Naive B cell (primary cell): ENCODE data around the gene PIAS4. TPM values are rescaled to one million over a fixed set of nuclear protein-coding genes. Genes with fewer than 3 reads are reported as not detected.

Experiments
- ATAC-seq, 2 donors: fragments of 150-1000 bp; cut with Tn5 transposase; 2 replicates each; pipeline ENCODE4 v1.10.0; 2021; ENCODE audit warnings: low read depth in 2 of 2, mild to moderate bottlenecking in 2 of 2, moderate library complexity in 2 of 2
- DNase-seq: peaks from one replicate; pipeline ENCODE4 v3.0.0; 2022
- H3K27ac Mint-ChIP-seq, 6 donors: one replicate each; pipeline ENCODE4 v1.8.0; 2020 to 2022; ENCODE audit warnings: mild to moderate bottlenecking in 6 of 6, mixed read lengths in 6 of 6, moderate library complexity in 5 of 6, inconsistent platforms in 2 of 6
- H3K27me3 Mint-ChIP-seq, 3 donors: one replicate each; pipeline ENCODE4 v1.8.0; 2021 to 2022; ENCODE audit warnings: mixed read lengths in 3 of 3, mild to moderate bottlenecking in 1 of 3
- H3K36me3 Mint-ChIP-seq, 2 donors: one replicate each; pipeline ENCODE4 v1.8.0; 2020 to 2022; ENCODE audit warnings: mixed read lengths in 2 of 2, inconsistent platforms in 1 of 2, mild to moderate bottlenecking in 1 of 2
- H3K4me1 Mint-ChIP-seq, 3 donors: one replicate each; pipeline ENCODE4 v1.8.0; 2020 to 2022; ENCODE audit warnings: mixed read lengths in 3 of 3, inconsistent platforms in 1 of 3, mild to moderate bottlenecking in 1 of 3, moderate library complexity in 1 of 3
- H3K4me3 Mint-ChIP-seq, 8 donors: one replicate each; pipeline ENCODE4 v1.8.0; 2020 to 2022; ENCODE audit warnings: mild to moderate bottlenecking in 8 of 8, mixed read lengths in 8 of 8, moderate library complexity in 8 of 8, inconsistent platforms in 2 of 8
- H3K9me3 Mint-ChIP-seq, 7 donors: one replicate each; pipeline ENCODE4 v1.8.0; 2020 to 2022; ENCODE audit warnings: mixed read lengths in 7 of 7, mild to moderate bottlenecking in 5 of 7, inconsistent platforms in 2 of 7, moderate library complexity in 1 of 7
- polyA plus RNA-seq, 6 donors: library from polyadenylated mRNA; unstranded; fragments of 300-500 nt; fragmentation: Illumina TruSeq; gene quantifications; one replicate each; pipeline ENCODE4 v1.2.3, GENCODE V29; 2021; ENCODE audit warnings: low read depth in 6 of 6

The PIAS4 gene
- polyA plus RNA-seq, 6 donors from 2014 or later: 5.1 to 12.1 (median 6.1) TPM

DNA sequence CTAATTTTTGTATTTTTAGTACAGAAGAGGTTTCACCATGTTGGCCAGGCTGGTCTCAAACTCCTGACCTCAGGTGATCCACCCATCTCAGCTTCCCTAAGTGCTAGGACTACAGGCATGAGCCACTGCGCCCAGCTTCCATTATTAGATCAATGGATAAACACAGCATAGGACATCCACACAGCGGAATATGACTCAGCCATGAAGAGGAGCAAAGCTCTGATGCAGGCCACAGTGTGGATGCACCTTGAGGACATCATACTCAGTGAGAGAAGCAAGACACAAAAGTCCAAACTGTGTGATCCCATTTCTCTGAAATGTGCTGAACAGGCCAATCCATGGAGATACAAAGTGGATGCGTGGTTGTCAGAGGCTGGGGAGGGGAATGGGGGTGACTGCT is 64.1 kb downstream of the PIAS4 start:
- ATAC-seq: no peak
- Mint-ChIP-seq H3K9me3 (no peaks in the 10 kb centered on the region), H3K27me3 (no peaks in the 10 kb centered on the region), H3K4me1 (peaks cover 10 to 25% (median 19%) of the 10 kb centered on the region in 3 donors), H3K27ac (no peak overlapping the region), H3K4me3 (peak overlapping the region in 2 of 8 donors; percentile 20 to 56), H3K36me3 (no peaks in the 10 kb centered on the region)
- DNase-seq: no peak

DNA sequence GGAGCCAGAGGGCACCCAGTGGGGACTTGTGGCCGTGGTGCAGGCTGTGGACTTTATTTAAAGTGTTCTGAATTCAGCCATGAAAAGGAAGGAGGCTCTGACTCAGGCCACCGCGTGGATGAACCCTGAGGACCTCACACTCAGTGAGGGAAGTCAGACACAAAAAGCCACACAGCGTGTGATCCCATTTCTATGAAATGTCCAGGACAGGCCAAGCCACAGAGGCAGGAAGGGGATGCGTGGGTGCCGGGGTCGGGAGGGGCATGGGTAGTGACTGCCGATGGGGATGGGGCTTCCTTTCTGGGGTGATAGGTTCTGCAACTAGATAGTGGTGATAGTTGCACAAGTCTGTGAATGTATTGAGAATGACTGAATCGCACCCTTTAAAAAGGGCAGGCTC is 67.8 kb downstream of the PIAS4 start:
- no peaks in the 10 kb centered on the region for H3K36me3 Mint-ChIP-seq
- H3K27me3 Mint-ChIP-seq: no peaks in the 10 kb centered on the region
- no peak for DNase-seq
- peak overlapping the region in 2 of 6 donors; percentile 70 to 93 for H3K27ac Mint-ChIP-seq
- H3K4me1 Mint-ChIP-seq: peaks cover 9 to 18% (median 15%) of the 10 kb centered on the region in 3 donors
- H3K9me3 Mint-ChIP-seq: no peaks in the 10 kb centered on the region
- peak overlapping the region in 5 of 8 donors; percentile 19 to 82 (median 48) for H3K4me3 Mint-ChIP-seq
- ATAC-seq: no peak

GRCh38 chr19:4077007-4077374 is 69.5 kb downstream of the PIAS4 start:
- Mint-ChIP-seq H3K4me1 (peaks cover 9 to 21% (median 15%) of the 10 kb centered on the region in 3 donors), H3K27ac (peak overlapping the region in 3 of 6 donors; percentile 4 to 94 (median 79)), H3K4me3 (peak overlapping the region in 7 of 8 donors; percentile 12 to 94 (median 87)), H3K36me3 (no peaks in the 10 kb centered on the region), H3K27me3 (no peaks in the 10 kb centered on the region), H3K9me3 (no peaks in the 10 kb centered on the region)
- DNase-seq (no peak), ATAC-seq (no peak)

- H3K27me3 Mint-ChIP-seq: no peaks in the 10 kb centered on the region
- no peaks in the 10 kb centered on the region for H3K9me3 Mint-ChIP-seq
- peak overlapping the region; percentile 84 to 94 (median 91) for H3K4me3 Mint-ChIP-seq
- peak overlapping the region; percentile 44 to 94 (median 90) for H3K27ac Mint-ChIP-seq
- DNase-seq (peak; percentile 60), ATAC-seq (peak; percentile 90 to 92)
- H3K4me1 Mint-ChIP-seq: peaks cover 9 to 23% (median 15%) of the 10 kb centered on the region in 3 donors
- no peaks in the 10 kb centered on the region for H3K36me3 Mint-ChIP-seq
These were observed 70.5 kb downstream of the PIAS4 start for GRCh38 chr19:4077800-4078684.

DNA sequence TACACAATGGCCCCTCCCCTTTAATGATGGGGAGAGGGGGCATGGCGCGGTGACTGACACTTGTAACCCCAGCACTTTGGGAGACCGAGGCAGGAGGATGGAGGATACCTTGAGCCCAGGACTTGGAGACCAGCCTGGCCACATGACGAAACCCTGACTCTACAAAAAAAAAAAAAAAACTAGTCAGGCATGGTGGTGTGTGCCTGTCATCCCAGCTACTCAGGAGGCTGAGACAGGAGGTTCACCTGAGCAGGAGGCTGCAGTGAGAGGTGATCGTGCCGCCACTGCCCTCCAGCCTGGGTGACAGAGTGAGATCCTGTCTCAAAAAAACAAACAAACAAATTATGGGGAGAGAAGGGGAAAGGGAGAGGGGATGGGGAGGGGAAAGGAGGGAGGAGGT is 72.9 kb downstream of the PIAS4 start:
- H3K27ac Mint-ChIP-seq: peak overlapping the region in 1 of 6 donors; percentile 54
- H3K36me3 Mint-ChIP-seq: no peaks in the 10 kb centered on the region
- peaks cover 15 to 31% (median 28%) of the 10 kb centered on the region in 3 donors for H3K4me1 Mint-ChIP-seq
- no peak for ATAC-seq
- no peaks in the 10 kb centered on the region for H3K27me3 Mint-ChIP-seq
- peak overlapping the region in 1 of 8 donors; percentile 44 for H3K4me3 Mint-ChIP-seq
- DNase-seq: no peak
- H3K9me3 Mint-ChIP-seq: no peaks in the 10 kb centered on the region

- DNase-seq: no peak
- Mint-ChIP-seq H3K27me3 (no peaks in the 10 kb centered on the region), H3K4me1 (peaks cover 15 to 36% (median 28%) of the 10 kb centered on the region in 3 donors), H3K9me3 (no peaks in the 10 kb centered on the region), H3K27ac (peak overlapping the region in 1 of 6 donors; percentile 33), H3K36me3 (no peaks in the 10 kb centered on the region), H3K4me3 (no peak overlapping the region)
- no peak for ATAC-seq
These were observed 74.0 kb downstream of the PIAS4 start for GRCh38 chr19:4081441-4082129.

DNA sequence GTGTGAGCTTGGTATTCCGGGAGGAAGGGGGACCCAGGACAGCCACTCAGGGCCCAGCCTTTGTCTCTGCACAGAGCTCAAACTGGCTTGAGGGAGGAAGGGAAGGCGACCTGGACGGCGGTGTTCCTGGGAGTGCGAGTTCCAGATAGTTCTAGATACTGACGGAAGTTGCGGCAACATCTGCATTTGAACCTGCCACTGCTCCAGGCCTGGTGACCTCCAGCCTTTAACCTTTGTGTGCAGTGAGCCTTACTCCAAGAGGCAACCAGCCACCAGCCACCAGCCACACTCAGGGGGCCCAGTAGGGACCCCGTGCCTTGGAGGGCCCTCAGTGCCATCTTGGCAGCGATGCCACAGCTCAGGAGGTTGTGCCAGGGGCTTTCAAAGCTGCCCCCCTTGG is 74.6 kb downstream of the PIAS4 start:
- no peaks in the 10 kb centered on the region for H3K9me3 Mint-ChIP-seq
- peak overlapping the region in 1 of 6 donors; percentile 14 for H3K27ac Mint-ChIP-seq
- no peaks in the 10 kb centered on the region for H3K36me3 Mint-ChIP-seq
- ATAC-seq: no peak
- no peak for DNase-seq
- H3K4me1 Mint-ChIP-seq: peaks cover 12 to 31% (median 24%) of the 10 kb centered on the region in 3 donors
- no peak overlapping the region for H3K4me3 Mint-ChIP-seq
- no peaks in the 10 kb centered on the region for H3K27me3 Mint-ChIP-seq

DNA sequence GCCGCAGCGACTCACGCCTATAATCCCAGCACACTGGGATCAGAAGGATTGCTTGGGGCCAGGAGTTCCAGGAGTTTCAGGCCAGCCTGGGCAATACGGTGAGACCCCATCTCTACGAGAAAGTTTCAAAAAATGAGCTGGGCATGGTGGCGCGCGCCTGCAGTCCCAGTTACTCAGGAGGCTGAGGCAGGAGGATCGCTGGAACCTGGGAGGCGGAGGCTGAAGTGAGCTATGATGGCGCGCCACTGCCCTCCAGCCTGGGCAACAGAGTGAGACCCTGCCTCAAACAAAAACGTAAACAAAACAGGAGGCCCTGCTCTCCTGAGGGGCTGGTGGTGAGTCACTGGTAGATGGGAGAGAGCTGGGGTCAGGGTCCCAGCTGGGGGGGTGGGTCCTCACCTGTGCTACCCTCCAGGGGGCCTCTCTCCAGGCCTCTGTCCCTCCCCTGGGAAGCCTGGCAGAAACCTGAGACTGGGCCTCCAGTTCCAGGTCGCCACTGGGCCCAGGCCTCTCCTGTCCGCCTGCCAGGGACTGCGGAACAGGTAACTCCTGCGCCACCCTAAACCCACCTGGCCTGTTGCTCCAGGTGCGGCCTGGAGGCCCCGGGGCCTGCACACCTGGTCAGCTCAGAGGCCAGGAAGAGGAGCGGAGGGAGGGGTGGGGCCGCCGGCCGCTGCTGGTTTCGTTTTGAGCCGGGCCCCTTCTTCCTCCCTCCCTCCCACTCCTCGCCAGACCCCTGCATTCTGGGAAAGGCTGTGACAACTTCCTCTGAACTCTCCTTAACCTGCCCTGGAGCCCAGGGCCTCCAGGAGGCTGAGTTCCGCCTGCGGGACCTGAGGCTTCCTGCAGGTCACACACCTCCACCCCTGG is 76.4 kb downstream of the PIAS4 start:
- H3K4me3 Mint-ChIP-seq: peak overlapping the region in 7 of 8 donors; percentile 40 to 89 (median 75)
- no peaks in the 10 kb centered on the region for H3K27me3 Mint-ChIP-seq
- DNase-seq: no peak
- H3K9me3 Mint-ChIP-seq: no peaks in the 10 kb centered on the region
- H3K4me1 Mint-ChIP-seq: peaks cover 13 to 34% (median 20%) of the 10 kb centered on the region in 3 donors
- no peaks in the 10 kb centered on the region for H3K36me3 Mint-ChIP-seq
- peak overlapping the region in 5 of 6 donors; percentile 84 to 96 (median 88) for H3K27ac Mint-ChIP-seq
- ATAC-seq: peak; percentile 56 to 68

DNA sequence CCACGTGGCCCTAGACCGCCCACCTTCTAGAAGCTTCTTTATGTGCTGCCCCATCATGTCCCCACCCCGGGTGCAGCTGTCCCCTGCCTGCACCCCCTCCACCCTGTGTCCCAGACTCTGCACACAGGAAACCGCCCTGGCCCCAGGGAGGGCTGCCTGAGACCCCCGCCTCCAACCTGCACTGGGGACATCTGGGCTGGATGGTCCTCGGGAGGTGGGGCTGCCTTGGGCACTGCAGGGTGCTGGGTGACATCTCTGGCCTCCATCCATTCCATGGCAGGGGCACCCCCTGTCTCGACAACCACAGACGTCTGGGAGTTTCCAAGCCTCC is 77.0 kb downstream of the PIAS4 start:
- Mint-ChIP-seq H3K9me3 (no peaks in the 10 kb centered on the region), H3K4me3 (peak overlapping the region in 7 of 8 donors; percentile 40 to 89 (median 75)), H3K27me3 (no peaks in the 10 kb centered on the region), H3K27ac (peak overlapping the region; percentile 61 to 96 (median 88)), H3K36me3 (no peaks in the 10 kb centered on the region), H3K4me1 (peaks cover 17 to 40% (median 26%) of the 10 kb centered on the region in 3 donors)
- ATAC-seq (no peak), DNase-seq (no peak)

DNA sequence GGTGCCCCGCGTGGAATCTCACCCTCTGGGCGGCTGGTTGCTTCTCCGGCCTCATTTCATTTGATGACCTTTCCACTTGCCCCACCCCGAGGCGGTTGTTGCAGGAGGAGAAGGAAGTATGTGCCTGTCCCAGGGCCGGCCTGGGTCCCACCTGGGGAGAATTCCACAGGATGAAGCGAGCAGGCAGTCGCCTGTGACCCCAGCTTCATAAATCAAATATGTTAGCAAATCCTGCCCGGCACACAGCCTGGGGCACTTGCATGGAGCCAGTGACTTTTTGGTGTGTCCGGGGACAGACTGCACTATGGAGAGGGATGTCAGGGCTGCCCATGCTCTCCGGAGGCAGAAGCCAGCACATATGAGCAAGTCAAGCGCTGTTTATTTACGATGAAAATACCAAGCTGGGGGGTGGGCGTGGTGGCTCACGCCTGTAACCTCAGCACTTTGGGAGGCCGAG is 78.9 kb downstream of the PIAS4 start:
- no peaks in the 10 kb centered on the region for H3K36me3 Mint-ChIP-seq
- no peaks in the 10 kb centered on the region for H3K9me3 Mint-ChIP-seq
- no peak for ATAC-seq
- H3K27ac Mint-ChIP-seq: peak overlapping the region in 3 of 6 donors; percentile 42 to 88 (median 72)
- DNase-seq: no peak
- peak overlapping the region in 2 of 8 donors; percentile 61 to 63 for H3K4me3 Mint-ChIP-seq
- H3K27me3 Mint-ChIP-seq: no peaks in the 10 kb centered on the region
- H3K4me1 Mint-ChIP-seq: peaks cover 17 to 45% (median 28%) of the 10 kb centered on the region in 3 donors

- no peaks in the 10 kb centered on the region for H3K9me3 Mint-ChIP-seq
- H3K27ac Mint-ChIP-seq: peak overlapping the region in 1 of 6 donors; percentile 34
- ATAC-seq (no peak), DNase-seq (no peak)
- no peaks in the 10 kb centered on the region for H3K27me3 Mint-ChIP-seq
- no peaks in the 10 kb centered on the region for H3K36me3 Mint-ChIP-seq
- peak overlapping the region in 3 of 8 donors; percentile 50 to 80 (median 54) for H3K4me3 Mint-ChIP-seq
- H3K4me1 Mint-ChIP-seq: peaks cover 17 to 42% (median 28%) of the 10 kb centered on the region in 3 donors
These were observed 80.5 kb downstream of the PIAS4 start for GRCh38 chr19:4087787-4088679.

- Mint-ChIP-seq H3K27ac (peak overlapping the region; percentile 19 to 94 (median 80)), H3K36me3 (no peaks in the 10 kb centered on the region), H3K9me3 (no peaks in the 10 kb centered on the region), H3K4me3 (peak overlapping the region; percentile 60 to 91 (median 81)), H3K4me1 (peaks cover 17 to 41% (median 22%) of the 10 kb centered on the region in 3 donors), H3K27me3 (no peaks in the 10 kb centered on the region)
- ATAC-seq (peak; percentile 56), DNase-seq (no peak)
These were observed 81.4 kb downstream of the PIAS4 start for GRCh38 chr19:4088975-4089374.
